Fibroblast of mammary gland (primary cell): ENCODE measurements around the gene RYR3.

Experiments
- DNase-seq: peaks from one replicate; pipeline ENCODE4 v3.0.0-alpha.2; 2010; ENCODE audit warnings: low read depth
- H3K4me3 ChIP-seq: 2 replicates; pipeline ENCODE4 v1.5.1; 2011; ENCODE audit warnings: low read depth, mild to moderate bottlenecking, low read length, moderate library complexity; ENCODE audit not compliant: control insufficient read depth
- TF ChIP-seq, protein P1 (sequence below): conservative IDR thresholded peaks from 2 replicates; pipeline ENCODE4 v1.5.1; 2011; ENCODE audit warnings: low read depth, low read length, inconsistent platforms; ENCODE audit not compliant: control insufficient read depth, insufficient read depth

Gene RYR3

DNA sequence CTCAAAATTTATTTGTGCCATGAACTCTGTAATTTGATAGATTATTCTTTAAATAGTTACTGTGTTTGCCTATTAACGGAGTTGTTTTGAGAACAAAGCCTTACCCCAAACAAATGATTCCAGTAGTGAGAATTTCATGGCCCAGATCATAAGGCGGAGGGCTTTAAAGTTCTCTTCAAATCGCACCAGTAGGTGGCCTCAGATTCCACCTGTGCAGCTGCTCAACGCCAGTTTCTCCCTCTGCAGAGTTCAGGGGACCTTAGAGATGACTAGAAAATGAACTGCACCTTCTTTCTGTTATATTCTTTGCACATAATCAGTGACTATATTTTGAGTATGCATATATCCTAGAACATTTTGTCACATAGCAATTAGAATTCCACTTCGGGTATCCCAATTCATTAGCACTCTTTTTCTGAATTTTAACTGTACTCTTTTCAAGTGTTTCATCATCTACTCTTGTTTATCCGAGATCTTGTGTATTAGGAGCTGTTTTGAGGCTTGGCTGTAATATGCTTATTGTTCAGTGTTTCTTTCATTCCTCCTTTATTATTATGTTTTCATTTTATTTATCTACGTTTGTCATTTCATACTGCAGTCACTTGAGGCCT, 425.0 kb downstream of the RYR3 start:
- H3K4me3 ChIP-seq, result no peak overlapping the region
- TF ChIP-seq, protein P1, sequence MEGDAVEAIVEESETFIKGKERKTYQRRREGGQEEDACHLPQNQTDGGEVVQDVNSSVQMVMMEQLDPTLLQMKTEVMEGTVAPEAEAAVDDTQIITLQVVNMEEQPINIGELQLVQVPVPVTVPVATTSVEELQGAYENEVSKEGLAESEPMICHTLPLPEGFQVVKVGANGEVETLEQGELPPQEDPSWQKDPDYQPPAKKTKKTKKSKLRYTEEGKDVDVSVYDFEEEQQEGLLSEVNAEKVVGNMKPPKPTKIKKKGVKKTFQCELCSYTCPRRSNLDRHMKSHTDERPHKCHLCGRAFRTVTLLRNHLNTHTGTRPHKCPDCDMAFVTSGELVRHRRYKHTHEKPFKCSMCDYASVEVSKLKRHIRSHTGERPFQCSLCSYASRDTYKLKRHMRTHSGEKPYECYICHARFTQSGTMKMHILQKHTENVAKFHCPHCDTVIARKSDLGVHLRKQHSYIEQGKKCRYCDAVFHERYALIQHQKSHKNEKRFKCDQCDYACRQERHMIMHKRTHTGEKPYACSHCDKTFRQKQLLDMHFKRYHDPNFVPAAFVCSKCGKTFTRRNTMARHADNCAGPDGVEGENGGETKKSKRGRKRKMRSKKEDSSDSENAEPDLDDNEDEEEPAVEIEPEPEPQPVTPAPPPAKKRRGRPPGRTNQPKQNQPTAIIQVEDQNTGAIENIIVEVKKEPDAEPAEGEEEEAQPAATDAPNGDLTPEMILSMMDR, result peak; percentile 59
- peak; percentile 36 for DNase-seq

DNA sequence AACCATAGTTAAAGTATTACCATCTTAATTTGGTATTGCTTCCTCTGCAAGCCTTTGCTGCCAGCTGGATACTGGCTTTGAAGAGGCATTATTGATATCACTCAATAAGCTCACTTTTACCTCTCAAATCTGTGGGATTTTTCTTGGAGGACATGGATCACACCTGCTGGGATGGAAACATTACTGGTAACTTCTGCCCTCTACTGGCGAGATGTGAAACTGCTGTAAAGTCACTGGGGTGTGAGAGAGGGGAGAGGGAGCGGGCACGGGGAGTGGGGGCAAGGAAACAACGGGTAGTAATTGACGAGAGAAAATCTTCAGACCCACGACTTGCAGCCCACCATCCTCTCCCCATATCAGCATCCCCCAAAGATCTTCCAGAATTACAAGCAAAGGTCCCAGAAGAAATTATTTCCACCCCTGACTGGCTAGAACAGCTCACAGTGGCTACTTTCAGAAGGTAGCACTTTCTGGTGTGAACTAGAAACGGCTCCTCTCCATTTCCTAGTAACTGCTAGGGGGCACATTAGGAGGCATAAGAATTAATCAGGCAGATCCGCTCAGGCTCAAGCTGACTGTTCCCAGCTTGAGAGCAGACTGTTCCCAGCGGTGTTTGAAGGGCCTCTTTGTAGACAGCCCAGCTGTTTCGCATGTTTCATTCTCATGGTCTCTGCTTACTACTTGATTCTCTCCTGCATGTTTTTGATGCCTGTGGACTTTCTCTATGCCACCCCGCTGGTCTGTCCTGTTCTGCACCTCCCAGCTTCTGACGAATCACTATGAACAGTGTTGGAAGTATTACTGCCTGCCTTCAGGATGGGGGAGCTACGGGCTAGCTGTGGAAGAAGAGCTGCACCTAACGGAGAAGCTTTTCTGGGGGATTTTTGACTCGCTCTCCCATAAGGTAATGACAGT, 427.2 kb downstream of the RYR3 start:
- peak; percentile 41 for DNase-seq
- no peak overlapping the region for H3K4me3 ChIP-seq

DNA sequence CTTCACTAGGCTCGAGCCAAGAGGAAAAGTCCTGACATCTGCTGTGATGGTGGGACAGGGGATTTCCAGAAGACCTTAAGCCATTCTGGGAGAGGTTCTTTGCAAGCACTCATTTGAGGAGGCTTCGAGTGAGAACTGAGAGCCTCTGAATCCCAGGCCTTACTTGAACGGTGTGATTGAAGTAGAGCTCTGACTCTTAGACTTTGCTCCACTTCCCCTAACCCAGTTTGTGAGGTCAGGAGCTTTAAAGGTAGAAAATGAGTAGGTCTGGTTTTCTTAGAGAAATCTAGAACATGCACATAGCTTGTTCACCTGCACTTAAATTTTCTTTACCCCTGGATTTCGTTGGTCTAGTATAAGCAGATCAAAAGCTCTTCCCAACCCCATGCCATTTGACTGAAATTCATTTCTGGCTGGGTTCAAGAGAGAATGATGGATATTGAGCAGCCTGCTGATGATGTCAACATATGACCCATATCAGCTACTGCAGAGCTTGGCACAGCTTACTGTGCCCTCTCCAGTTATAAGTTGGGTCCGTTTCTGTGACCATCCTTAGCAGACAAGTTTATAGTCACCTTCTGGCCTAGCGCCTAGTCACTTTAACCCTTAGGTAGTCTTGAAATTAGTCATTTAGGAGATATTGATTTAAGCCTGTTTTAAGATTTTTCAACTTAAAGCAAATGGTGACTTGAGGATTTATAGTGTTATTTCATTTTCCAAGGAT, 428.3 kb downstream of the RYR3 start:
- TF ChIP-seq, protein P1, result no peak
- DNase-seq, result no peak
- no peak overlapping the region for H3K4me3 ChIP-seq

More for the DNA sequence above, 427.2 kb downstream of the RYR3 start:
- TF ChIP-seq, protein P1, result peak; percentile 79

DNA sequence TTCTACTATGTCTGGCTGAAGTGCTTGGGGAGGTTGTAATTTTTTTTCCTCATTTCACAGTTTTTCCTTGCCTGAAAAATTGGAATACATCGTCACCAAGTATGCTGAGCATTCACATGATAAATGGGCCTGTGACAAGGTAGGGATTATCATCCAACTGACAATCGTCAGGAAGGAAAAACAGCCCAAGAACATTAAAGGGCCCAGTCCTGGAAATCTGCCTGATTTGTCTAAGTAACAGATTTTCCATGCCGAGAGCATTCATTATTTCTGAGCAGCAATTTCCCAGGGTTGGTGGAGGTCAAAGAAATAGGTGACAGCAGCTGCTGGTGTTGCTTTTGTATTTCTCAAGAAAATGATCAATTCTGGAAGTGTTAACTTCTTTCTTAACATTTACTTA, 431.5 kb downstream of the RYR3 start:
- TF ChIP-seq, protein P1, result no peak
- DNase-seq, result no peak

DNA sequence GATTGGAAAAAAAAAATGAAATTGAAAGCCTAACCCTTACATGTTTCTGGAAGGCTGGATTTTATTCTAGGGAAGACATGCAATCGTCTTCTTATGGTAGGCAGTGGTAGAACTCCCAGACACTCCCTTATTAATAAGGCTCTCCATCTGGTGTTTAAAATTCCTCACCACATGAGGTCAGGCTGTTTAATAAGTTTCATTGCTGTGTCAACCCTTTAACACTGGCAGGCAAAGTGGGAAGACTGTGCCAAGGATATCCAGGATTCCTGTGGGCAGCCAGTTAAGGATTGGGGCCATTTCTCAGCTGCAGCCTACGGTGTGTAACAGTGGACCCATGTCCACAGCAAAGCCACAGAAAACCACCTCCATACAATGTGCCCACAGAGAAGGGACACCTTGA, 432.0 kb downstream of the RYR3 start:
- TF ChIP-seq, protein P1, result no peak
- H3K4me3 ChIP-seq, result no peak overlapping the region
- DNase-seq, result peak; percentile 17

More for the DNA sequence above, 431.5 kb downstream of the RYR3 start:
- H3K4me3 ChIP-seq, result no peak overlapping the region

DNA sequence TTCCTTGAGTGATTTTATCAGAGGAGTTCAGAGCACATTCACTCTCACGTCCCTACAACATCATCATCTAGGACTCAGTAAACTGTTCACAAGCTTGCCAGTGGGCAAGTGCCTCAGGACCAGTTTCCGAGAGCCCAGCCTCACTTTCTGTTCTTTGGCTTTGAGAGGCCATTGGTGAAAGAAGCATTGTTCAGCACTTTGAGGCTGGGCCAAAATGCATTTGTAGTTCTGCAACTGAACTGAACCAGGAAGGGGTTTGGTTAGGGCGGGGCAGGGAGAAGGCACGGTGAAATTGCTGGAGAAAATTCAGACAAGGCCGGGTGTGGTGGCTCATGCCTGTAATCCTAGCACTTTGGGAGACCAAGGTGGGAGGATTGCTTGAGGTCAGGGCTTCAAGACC, 435.4 kb downstream of the RYR3 start:
- no peak for DNase-seq
- TF ChIP-seq, protein P1, result no peak
- no peak overlapping the region for H3K4me3 ChIP-seq
